Progenitor cell of endocrine pancreas (in vitro differentiated cells): ENCODE results near the gene DEUP1. TPM values are rescaled to one million over a fixed set of nuclear protein-coding genes. Genes with fewer than 3 reads are reported as not detected.
"Not testable (repeated sequence)": the region's sequence is repeated elsewhere in the genome, so short reads cannot be mapped to it uniquely, and the experiment has no call there.

Source experiments
- DNase-seq: peaks from one replicate; pipeline ENCODE4 v3.0.0; 2021; ENCODE audit warnings: low spot score; ENCODE audit not compliant: unreplicated experiment
- H3K27ac Mint-ChIP-seq: 2 replicates; pipeline ENCODE4 v1.8.0; 2021; ENCODE audit warnings: mild to moderate bottlenecking, moderate library complexity, mixed read lengths
- H3K27me3 Mint-ChIP-seq: 2 replicates; pipeline ENCODE4 v1.8.0; 2021; ENCODE audit warnings: mixed read lengths
- H3K36me3 Mint-ChIP-seq: 2 replicates; pipeline ENCODE4 v1.8.0; 2022; ENCODE audit warnings: mixed read lengths; ENCODE audit not compliant: insufficient read depth
- H3K4me1 Mint-ChIP-seq: 2 replicates; pipeline ENCODE4 v1.8.0; 2021; ENCODE audit warnings: low read depth, mixed read lengths
- H3K4me3 Mint-ChIP-seq: 2 replicates; pipeline ENCODE4 v1.8.0; 2021; ENCODE audit warnings: low read depth, mild to moderate bottlenecking, moderate library complexity, mixed read lengths
- H3K9me3 Mint-ChIP-seq: 2 replicates; pipeline ENCODE4 v1.8.0; 2021; ENCODE audit warnings: low read depth, mixed read lengths
- total RNA-seq: library from RNA; stranded (reverse); gene quantifications from 2 replicates; pipeline ENCODE4 v1.2.1, GENCODE V29; 2021
- TF ChIP-seq, protein P1 (sequence below): fragments of 200-600 bp; sonication (generic); IDR thresholded peaks from one replicate; pipeline ENCODE4 v1.5.0; 2021; ENCODE audit warnings: antibody characterized with exemption, mild to moderate bottlenecking; ENCODE audit not compliant: unreplicated experiment

DEUP1 gene
- total RNA-seq, 1 donor from 2014 or later = 1.7 TPM

DNA sequence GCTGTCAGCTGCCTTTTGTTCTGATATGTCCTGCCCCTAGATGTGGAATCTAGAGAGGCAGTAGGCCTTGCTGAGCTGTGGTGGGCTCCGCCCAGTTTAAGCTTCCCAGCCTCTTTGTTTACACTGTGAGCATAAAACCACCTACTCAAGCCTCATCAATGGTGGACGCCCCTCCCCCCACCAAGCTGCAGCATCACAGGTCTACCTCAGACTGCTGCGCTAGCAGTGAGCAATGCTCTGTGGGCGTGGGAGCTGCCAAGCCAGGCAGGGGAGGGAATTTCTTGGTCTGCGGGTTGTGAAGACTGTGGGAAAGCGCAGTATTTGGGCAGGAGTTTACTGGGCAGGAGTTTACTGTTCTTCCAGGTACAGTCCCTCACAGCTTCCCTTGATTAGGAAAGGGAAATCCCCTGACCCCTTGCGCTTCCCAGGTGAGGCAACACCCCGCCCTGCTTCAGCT is 114.1 kb downstream of the DEUP1 start:
- TF ChIP-seq, protein P1, sequence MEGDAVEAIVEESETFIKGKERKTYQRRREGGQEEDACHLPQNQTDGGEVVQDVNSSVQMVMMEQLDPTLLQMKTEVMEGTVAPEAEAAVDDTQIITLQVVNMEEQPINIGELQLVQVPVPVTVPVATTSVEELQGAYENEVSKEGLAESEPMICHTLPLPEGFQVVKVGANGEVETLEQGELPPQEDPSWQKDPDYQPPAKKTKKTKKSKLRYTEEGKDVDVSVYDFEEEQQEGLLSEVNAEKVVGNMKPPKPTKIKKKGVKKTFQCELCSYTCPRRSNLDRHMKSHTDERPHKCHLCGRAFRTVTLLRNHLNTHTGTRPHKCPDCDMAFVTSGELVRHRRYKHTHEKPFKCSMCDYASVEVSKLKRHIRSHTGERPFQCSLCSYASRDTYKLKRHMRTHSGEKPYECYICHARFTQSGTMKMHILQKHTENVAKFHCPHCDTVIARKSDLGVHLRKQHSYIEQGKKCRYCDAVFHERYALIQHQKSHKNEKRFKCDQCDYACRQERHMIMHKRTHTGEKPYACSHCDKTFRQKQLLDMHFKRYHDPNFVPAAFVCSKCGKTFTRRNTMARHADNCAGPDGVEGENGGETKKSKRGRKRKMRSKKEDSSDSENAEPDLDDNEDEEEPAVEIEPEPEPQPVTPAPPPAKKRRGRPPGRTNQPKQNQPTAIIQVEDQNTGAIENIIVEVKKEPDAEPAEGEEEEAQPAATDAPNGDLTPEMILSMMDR = no peak
- Mint-ChIP-seq H3K36me3 (no peaks in the 10 kb centered on the region), H3K27me3 (no peaks in the 10 kb centered on the region), H3K27ac (peak overlapping the region; percentile 67), H3K4me1 (peaks cover 4% of the 10 kb centered on the region), H3K9me3 (peaks cover 14% of the 10 kb centered on the region), H3K4me3 (no peak overlapping the region)
- peak; percentile 38 for DNase-seq

DNA sequence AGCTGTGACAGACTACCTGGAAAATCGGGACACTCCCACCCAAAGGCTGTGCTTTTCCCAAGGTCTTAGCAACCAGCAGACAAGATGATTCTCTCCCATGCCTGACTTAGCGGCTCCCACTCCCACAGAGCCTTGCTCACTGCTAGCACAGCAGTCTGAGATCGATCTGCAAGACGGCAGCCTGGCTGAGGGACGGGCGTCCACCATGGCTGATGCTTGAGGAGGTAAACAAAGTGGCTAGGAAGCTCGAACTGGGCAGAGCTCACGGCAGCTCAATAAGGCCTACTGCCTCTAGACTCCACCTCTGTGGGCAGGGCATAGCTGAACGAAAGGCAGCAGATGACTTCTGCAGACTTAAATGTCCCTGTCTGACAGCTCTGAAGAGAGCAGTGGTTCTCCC is 127.7 kb downstream of the DEUP1 start:
- Mint-ChIP-seq H3K4me1 (no peaks in the 10 kb centered on the region), H3K9me3 (peaks cover 10% of the 10 kb centered on the region), H3K27ac (no peak overlapping the region), H3K4me3 (no peak overlapping the region), H3K36me3 (no peaks in the 10 kb centered on the region), H3K27me3 (peaks cover 4% of the 10 kb centered on the region)
- TF ChIP-seq, protein P1 = no peak
- no peak for DNase-seq

DNA sequence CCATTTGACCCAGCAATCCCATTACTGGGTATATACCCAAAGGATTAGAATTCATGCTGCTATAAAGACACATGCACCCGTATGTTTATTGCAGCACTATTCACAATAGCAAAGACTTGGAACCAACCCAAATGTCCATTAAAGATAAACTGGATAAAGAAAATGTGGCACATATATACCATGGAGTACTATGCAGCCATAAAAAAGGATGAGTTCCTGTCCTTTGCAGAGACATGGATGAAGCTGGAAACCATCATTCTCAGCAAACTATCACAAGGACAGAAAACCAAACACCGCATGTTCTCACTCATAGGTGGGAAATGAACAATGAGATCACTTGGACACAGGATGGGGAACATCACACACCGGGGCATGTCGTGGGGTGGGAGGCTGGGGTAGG is 133.1 kb downstream of the DEUP1 start:
- H3K9me3 Mint-ChIP-seq, H3K27me3 Mint-ChIP-seq, H3K4me3 Mint-ChIP-seq, DNase-seq, H3K4me1 Mint-ChIP-seq, H3K36me3 Mint-ChIP-seq, H3K27ac Mint-ChIP-seq: not testable (repeated sequence)

DNA sequence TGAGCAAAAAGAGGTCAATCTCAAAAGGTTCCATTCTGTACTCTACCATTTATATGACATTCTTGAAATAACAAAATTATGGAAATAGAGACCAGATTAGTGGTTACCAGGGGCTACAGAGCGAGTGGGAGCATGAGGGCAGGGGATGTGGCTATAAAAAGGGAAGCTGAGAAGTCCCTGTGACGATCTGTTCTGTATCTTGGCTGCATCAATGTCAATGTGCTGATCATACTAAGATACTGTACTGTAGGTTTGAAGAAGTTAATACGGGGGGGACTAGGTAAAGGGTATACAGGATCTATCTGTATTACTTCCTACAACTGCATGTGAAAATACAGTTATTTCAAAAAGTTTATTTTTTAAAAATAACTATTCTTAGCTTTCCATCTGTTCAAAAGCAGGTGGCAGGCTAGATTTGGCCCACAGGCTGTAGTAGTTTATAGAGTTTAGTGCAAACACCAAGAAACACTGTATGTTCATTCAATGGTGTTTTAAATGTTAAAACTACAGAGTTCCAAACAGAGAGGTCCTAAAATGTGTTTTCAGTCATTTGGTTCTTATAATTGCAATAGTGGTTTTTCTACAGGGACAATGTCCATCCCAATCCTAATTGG is 134.5 kb downstream of the DEUP1 start:
- Mint-ChIP-seq H3K27ac (no peak overlapping the region), H3K4me3 (no peak overlapping the region), H3K27me3 (no peaks in the 10 kb centered on the region), H3K4me1 (peaks cover 2% of the 10 kb centered on the region), H3K36me3 (no peaks in the 10 kb centered on the region), H3K9me3 (peaks cover 4% of the 10 kb centered on the region)
- TF ChIP-seq, protein P1 = no peak
- DNase-seq = no peak

DNA sequence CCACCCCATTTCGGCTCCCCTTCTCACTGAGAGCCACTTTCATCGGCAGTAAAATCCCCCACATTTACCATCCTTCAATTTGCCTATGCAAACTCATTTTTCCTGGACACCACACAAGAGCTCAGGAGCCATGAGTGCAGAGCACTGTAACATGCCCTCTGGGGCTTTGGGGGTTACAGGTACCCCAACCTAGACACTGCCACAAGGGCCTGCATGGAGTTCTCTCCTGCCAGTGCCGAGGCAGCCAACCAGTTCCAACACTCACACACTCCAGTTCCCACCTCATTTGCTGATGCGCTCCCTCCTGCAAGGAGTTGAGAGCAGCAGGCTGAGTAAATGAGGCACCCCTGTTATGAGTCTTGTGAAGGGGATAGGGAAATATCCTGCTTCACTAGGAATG is 136.5 kb downstream of the DEUP1 start:
- Mint-ChIP-seq H3K27ac (no peak overlapping the region), H3K9me3 (peaks cover 4% of the 10 kb centered on the region), H3K4me3 (no peak overlapping the region), H3K27me3 (no peaks in the 10 kb centered on the region), H3K4me1 (peaks cover 2% of the 10 kb centered on the region), H3K36me3 (no peaks in the 10 kb centered on the region)
- no peak for DNase-seq
- TF ChIP-seq, protein P1 = no peak

DNA sequence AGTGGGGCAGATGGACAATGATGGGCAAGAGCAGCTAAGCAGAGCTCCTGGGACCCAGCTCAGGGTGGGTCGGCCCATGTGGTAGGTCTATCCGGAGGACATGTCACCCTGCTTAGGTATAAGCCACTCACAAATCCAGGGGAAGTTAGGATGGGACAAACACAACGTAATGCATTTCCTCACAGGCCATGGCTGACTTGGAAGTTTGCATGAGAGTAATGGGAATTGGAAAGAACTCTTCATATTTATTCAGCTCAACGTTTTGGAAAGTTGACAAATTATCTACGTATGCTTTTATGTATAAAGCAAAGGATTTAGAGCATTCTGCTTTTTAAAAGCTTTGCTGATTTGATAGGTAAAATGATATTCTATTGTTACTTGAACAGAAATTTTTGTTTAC is 137.7 kb downstream of the DEUP1 start:
- no peak for DNase-seq
- no peak overlapping the region for H3K4me3 Mint-ChIP-seq
- no peak overlapping the region for H3K27ac Mint-ChIP-seq
- H3K27me3 Mint-ChIP-seq = no peaks in the 10 kb centered on the region
- TF ChIP-seq, protein P1 = no peak
- H3K36me3 Mint-ChIP-seq = no peaks in the 10 kb centered on the region
- no peaks in the 10 kb centered on the region for H3K9me3 Mint-ChIP-seq
- peaks cover 2% of the 10 kb centered on the region for H3K4me1 Mint-ChIP-seq
